ENCODE data around the gene ABHD10. TPM values are rescaled to one million over a fixed set of nuclear protein-coding genes. Genes with fewer than 3 reads are reported as not detected.
A peak's percentile ranks its signal among the peaks of the same experiment; 100 is the strongest.

The ABHD10 gene
- total RNA-seq, 1 experiment from 2014 or later: 16.5 TPM

- DNase-seq (ENCODE audit: low spot score): no peak
These were observed 13.3 kb upstream of the ABHD10 start for GRCh38 chr3:111965484-111965883.

- DNase-seq (ENCODE audit: low spot score): peak; percentile 25
These were observed 11.8 kb upstream of the ABHD10 start for GRCh38 chr3:111967068-111967467.

DNA sequence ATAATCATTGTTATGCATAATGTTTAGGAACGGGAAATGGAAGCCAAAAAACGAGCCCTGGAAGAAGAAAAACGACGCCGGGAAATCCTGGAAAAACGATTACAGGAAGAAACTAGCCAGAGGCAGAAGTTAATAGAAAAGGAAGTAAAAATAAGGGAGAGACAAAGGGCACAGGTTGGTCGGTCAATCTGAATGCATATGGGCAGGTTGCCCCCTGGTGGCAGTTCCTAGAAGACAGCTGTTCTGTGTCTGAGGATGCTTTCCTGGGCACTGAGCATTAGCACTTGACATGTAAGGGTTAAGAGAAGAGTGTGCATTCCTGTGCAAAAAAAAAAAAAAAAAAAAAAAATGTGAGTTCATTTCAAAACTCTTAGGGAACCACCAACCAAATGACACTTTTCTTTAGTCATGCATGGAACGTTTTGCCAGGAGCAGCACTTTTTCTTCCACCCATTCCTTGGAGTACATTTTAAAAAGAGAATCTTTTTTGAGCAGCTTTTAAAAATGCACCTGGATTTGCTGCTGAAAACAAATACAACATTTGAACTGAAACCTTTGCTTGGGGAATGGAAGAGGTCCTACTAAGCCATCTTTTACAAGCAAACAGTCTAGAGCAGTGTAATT is 11.1 kb upstream of the ABHD10 start:
- DNase-seq (ENCODE audit: low spot score): peak; percentile 97

- no peak for DNase-seq (ENCODE audit: low spot score)
These were observed 10.3 kb upstream of the ABHD10 start for GRCh38 chr3:111968319-111969054.

GRCh38 chr3:111970376-111970775 is 8.4 kb upstream of the ABHD10 start:
- DNase-seq (ENCODE audit: low spot score): no peak

DNA sequence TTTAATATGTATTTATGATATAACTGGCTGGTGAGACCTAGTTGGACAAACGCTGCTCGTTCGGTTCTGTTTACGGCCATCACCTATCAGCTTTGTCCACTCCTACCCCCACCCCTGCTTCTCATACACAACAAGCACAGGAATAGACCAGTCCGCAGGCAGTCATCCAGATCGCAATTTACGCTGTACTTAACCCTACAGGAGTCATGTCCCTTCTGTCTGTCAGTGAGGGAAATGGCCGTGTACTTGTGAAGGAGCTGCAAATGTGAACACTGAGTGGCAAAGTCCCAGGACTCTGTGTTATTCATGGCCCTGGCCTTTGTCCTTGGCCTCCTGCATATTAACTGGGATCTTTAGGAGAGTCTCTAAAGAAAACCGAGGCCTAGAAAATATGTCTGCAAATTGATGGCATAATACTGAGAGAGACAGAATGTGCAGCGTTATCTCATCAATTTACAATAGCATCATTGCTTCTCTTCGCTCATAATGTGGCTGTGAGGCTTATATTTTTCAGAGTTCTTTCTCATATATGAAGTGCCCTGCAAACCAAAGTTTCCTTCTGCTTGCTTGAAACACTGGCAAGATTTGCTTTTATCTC is 7.2 kb upstream of the ABHD10 start:
- no peak for DNase-seq (ENCODE audit: low spot score)

DNA sequence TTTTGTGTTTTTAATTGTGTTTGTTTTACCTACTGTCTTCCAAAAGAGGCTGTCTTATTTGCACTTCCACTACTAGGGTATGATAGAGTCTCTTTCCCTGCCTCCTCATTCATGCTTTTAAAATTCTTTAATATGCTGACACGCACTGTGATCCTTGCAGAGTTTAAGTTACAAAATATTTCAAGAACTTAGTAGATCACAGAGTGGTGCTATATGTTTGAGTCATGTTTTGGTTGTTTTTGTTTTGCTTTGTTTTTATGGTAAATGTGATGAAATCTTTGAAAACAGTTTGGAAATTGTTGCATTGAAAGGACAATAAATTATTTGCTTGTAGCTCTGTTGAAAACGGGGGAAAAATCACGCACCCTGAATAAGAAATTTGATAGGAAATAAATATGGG is 5.9 kb upstream of the ABHD10 start:
- no peak for DNase-seq (ENCODE audit: low spot score)

- no peak for DNase-seq (ENCODE audit: low spot score)
These were observed 3.7 kb upstream of the ABHD10 start for GRCh38 chr3:111975131-111975530.

DNA sequence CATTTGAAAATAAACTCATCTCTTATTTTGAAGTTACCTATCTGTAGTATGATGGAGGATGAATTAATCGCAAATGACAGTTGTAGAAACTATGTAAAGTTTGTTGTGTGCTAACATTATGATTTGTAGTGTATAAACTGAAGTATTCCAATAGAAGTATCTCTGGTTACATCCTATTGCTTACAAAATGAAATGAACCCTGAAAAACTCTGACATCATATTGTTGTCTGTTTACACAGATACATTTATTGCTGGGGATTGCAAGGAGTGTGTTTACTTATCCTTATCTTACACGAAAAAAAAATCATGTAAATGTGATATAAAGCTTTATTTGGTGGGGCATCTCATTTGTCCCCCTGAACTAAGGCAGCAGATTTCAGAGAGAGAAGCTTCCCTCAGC is 2.6 kb upstream of the ABHD10 start:
- no peak for DNase-seq (ENCODE audit: low spot score)

GRCh38 chr3:111979434-111980038 is 710 bp downstream of the ABHD10 start:
- DNase-seq (ENCODE audit: low spot score): peak; percentile 50

DNA sequence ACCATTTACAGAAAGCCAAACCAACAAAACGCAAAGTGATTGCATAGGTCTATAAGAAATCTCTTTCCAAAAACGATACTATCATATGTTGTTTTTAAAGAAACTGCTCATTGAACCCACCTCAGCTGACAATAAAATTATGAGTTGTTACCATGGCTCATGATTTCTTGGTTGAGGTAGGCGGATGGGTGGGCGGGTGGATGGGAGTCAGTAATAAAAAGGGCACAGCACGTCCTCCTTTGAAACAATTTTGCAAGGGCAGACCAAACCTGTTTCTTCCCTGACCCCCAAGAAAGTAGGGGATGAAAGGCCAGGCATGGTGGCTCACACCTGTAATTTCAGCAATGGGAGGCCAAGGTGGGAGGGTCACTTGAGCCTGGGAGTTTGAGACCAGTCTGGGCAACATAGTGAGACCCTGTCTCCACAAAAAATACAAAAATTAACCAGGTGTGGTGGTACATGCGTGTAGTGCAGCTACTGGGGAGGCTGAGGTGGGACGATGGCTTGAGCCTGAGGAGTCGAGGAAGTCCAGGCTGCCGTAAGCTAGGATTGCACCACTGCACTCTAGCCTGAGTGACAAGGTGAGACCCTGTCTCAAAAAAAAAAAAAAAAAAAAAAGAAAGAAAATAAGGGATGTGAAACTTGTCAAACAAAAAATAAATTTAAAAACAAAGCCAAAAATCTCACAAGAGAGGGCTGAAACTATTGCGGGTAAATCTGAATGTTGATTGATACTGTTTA is 2.1 kb downstream of the ABHD10 start:
- DNase-seq (ENCODE audit: low spot score): no peak

GRCh38 chr3:111981457-111981763 is 2.6 kb downstream of the ABHD10 start:
- no peak for DNase-seq (ENCODE audit: low spot score)

DNA sequence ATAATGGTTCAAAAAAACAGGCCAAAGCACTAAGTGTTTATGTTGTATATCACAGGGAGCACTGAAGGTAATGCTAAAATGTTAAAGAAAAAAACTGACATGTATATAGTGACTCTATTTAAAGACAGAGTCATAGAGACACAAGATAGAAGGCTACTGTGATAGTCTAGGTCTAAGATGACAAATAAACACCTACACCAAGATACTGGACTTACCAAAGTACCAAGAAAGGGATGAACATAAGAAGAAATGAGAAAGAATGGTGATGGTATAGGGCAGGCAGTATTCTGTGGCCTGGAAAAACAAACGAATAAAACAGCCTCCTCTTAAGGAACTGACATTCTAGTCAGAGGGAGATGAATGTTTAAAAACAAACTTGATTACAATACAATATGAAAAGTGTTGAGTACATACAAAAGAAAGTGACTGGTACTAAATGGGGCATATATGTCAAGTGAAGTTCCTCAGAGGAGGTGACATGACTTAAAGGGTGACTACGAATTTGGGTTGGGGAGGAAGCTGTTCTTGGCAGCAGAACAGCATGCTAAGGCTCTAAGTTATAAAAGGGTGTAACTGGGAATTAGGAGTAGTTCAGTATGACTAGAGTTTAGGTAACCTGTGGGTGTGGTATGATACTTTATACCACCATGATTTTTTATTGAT is 5.9 kb downstream of the ABHD10 start:
- DNase-seq (ENCODE audit: low spot score): no peak

DNA sequence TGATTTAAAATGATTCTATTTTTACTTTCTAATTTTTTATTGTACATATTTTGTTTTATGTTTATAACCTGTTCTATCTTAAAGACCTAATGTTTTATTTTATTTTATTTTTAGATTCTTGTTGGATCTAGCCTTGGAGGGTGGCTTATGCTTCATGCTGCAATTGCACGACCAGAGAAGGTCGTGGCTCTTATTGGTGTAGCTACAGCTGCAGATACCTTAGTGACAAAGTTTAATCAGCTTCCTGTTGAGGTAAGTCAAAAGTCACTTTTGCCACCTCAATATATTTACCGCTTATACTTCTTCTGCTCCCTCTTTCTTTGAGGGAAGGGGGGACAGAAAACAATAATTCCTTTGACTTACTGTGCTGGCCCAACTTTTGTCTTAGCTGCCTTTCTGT is 8.0 kb downstream of the ABHD10 start:
- DNase-seq (ENCODE audit: low spot score): no peak

DNA sequence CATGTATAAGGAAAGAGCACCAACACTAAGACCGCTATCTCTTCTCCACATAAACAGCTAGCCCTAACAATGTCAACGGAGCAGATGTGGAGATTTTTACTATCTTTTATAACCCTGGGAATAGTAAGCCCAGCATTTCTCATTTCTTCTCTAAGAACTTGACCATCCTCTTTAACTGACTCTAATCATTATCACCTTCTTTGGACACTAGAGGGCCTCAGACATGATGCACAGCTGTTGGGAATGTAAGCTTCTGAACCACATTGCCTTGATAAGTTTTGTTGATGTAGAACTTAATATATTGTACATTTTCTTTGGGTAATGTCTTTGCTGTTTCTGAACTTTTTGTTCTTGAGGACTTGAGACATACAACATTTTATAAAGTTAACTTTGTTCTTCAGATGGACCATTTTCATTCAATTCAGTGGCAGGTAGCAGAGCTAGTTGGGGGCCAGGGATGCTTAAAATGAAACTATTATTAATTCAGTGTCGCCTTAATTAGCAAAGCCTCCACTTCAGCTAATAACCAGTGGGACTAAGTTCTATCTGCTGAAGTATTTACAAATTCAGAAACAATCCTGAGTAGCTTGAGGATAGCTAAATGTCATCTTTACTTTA is 10.3 kb downstream of the ABHD10 start:
- DNase-seq (ENCODE audit: low spot score): peak; percentile 85

- no peak for DNase-seq (ENCODE audit: low spot score)
These were observed 14.2 kb downstream of the ABHD10 start for GRCh38 chr3:111993038-111993437.

DNA sequence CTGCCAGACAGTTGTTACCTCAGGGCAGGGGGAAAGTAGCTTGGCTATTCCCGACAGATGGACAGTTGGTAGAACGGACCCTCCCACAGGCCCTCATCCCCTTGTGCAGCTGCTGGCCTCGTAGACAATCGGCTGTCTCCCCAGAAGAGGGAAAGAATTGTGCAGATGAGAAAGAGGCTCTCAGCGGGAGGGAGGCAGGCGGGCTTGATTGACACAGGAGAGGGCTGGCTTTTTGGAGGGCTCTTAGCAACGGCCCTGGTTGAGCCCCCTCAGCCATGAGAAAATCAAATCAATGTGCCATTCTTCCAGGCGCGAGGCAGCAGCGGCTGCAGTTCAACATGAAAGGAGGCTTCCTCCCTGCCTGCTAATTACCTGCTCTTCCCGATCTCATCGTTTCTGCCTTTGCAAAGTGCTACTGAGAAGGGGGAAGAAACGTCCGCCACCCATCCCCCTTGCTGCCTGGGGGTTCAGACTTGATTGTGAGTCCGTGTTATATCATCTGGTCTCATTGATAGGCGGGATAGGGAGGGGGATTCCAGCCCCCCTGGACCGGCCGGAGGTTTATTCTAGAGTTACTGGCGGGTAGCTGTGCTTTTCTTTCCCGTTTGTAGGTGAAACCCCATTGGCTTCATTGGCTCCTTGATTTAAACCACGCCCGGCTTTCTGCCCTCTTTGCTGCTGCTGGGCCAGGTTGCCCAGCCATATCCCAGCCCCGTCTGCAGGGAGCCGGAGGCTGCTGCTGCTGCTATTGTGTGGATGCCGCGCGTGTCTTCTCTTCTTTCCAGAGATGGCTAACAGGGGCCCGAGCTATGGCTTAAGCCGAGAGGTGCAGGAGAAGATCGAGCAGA is 20.0 kb downstream of the ABHD10 start, which contains the start of gene TAGLN3:
Gene TAGLN3 (plus strand): TSS at position 287 of the 848 bp plus-strand sequence. CDS start 501 bp downstream, at position 788.
- DNase-seq (ENCODE audit: low spot score): peak; percentile 36

DNA sequence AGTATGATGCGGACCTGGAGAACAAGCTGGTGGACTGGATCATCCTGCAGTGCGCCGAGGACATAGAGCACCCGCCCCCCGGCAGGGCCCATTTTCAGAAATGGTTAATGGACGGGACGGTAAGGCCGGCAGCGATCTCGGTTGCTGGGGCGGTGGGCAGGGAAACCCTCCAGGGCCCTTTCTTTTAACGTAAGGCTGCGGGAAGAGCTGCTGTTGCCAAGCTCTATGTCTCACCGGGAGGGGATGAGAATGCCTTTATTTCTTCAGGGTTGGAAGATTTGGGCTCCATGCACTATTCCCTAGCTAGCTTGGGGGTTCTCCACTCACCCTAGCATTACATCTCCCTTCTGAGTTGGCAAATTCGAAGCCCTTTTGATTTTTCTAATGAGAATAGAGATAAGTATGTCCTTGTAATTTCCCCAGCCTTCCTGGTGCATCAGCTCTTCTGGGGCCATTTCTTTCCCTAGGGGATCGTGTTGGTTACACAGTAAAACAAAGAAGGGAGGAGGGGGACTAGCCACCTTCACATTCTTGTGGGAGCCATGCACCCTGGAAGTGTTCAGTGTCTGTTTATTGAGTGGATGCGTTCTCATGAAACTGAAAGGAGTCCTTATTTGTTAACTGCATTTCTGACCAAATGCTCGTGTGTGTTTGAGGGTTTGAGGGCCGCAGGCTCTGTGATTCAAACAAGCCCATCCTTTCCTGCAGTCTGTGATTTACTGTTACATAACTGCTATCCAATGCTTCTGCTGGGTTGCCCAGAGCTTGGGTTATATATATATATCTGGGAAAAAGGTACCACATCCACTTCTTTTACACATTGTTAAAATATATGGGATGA is 20.9 kb downstream of the ABHD10 start:
- DNase-seq (ENCODE audit: low spot score): no peak

DNA sequence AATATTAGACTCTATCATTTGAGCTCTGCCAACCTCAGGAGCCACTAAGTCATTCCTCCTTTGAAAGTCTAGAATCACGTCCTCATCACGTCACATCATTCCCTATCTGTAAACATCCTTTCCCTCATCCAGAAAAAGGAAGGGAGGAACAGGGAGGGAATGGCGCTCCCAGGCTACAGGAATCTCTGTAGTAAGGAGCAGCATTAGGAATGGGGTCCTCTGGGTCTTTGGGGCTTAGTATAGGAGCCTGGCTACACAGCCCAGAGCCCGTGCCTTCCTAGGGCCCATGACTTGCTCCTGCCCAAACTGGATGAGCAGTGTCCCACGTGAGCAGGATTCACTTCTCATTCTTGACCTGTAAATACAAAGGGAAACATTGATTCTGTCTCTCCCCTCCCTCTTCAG is 21.5 kb downstream of the ABHD10 start:
- DNase-seq (ENCODE audit: low spot score): no peak
